ENCODE measurements around the gene ARHGEF7.

ARHGEF7 gene

DNA sequence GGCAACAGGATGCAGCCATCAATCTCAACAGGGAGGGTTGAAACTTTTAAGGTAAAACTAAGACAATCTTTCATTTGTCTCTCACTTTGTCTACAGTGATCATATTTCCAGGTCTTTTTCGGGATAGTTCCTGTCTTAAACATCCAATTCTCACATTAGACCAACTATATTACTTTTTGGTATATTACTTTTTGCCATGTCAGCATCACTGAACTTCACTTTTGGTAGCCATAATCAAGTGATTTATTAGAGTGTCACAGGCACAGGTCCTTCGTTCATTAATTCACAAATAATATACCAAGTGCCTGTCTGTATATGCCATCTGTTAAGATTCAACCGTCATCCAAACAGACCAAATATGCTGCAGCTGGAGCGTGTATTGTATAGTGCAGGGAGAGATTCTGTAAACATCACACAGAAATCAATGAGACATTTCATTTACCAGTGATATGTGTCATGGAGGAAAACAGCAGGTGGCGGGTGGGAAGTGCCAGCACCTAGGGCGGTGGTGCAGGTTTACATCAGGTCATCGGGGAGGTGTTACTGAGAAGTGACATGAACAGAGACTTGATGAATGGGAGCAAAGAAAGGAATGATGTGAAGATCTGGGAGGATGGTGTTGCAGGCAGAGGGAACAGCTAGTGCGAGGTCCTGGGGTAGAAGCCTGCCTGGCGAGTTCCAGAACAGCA, 24.9 kb downstream of the ARHGEF7 start:
- no peak for DNase-seq (ENCODE audit: low read depth)

DNA sequence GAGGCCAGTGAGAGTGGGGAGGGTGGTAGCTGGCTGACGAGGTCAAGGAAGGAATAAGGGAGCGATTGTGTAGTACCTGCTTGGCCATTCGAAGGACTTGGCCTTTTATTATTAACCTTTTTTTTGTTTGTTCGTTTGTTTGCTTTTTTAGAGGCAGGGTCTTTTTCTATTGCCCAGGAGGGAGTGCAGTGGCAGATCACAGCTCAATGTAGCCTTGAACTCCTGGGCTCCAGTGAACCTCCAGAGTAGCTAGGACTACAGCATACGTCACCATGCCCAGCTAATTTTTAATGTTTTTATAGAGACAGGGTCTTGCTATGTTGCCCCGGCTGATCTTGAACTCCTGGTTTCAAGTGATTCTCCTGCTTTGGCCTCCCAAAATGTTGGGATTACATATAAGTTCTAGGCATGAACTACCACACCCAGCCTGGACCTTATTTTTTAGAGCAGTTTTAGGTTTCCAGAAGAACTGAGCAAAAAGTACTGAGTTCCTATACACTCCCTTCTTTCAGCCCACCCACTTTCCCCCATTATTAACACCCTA, 25.5 kb downstream of the ARHGEF7 start:
- no peak for DNase-seq (ENCODE audit: low read depth)

DNA sequence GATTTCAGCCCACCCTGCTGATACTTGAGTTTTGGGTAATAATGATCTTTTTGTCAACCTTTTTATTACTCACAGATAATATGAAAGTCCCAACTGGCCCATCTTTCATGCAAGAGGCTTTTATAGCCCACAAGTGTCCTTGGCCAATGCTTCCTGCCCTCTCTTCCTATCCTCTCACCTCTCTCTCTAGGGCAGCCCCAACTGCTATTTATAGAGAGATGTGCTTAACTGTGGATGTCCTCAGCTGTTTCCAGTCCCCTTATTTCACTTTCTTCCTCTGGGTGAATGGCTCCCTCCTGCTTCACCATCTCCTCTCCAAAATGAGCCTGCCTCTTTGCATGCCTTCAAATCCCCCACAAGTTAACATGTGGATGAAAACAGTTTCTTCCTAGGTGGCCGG, 27.4 kb downstream of the ARHGEF7 start:
- no peak for DNase-seq (ENCODE audit: low read depth)

DNA sequence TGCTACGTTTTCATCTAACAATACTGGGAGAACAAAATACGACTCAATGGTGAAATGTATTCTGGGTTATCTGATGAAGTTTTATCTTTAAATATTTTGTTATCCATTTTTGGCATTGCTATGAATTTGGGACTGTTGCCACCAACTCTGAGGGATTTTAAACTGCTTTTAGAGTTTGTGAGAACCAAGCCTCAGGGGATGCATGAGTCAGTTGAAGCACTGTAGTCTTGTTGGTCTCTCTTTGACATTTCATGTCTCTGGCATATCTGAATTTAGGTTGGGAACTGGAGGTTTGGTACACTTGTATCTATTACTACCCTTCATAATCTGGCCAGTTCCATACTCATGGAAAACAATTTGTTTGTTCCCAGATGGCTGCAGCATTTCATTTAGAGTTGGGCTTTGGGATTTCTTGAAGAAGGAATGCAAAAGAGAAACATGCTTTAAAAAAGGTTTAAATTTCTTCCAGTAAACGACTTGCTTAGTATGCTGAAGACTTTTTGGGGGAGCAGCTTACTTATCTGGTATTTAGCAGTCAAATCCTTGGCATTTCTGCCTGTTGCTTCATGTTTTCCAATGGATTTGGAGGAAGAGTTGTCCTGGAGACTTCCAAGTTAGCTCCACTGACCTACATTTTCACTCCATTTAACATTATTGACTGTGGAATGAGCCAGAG, 28.9 kb downstream of the ARHGEF7 start:
- DNase-seq (ENCODE audit: low read depth), result no peak

DNA sequence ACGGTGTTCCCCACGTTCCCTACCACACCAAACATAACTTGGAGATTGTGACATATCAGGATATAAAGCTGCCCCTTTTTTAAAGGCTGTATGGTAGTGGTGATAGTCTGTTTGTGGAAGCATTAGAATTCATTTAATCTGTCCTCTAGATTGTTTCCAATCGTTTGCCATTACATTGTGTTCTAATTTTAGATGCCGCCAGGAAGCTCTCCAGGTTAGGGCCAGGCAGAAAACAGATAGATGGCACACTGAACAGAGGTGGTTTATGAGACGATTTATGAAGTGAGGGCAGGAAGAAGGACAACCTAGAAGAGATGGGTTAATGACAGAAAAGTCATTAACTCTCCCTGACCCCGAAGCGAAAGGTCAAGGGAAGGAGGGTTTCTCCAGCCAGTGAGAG, 30.0 kb downstream of the ARHGEF7 start:
- no peak for DNase-seq (ENCODE audit: low read depth)

DNA sequence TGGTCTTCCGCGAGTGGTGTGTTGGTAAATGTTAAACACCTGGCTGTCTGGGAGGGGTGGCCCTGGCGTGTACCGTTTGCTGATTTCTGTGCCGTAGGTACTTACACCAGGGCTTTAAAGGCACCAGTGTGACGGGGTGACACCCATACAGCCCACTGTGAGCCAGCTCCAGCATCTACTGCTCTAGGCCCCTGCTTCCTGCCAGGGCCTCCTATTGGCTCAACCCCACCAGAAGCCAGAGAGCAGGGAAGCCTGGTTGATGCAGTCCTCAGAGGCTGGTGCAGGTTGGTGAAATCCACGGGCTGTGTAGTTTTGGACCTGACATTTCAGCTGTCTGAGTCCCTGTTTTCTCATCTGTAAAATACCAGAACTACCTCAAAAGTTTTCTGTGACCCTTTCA, 30.4 kb downstream of the ARHGEF7 start:
- DNase-seq (ENCODE audit: low read depth), result no peak

DNA sequence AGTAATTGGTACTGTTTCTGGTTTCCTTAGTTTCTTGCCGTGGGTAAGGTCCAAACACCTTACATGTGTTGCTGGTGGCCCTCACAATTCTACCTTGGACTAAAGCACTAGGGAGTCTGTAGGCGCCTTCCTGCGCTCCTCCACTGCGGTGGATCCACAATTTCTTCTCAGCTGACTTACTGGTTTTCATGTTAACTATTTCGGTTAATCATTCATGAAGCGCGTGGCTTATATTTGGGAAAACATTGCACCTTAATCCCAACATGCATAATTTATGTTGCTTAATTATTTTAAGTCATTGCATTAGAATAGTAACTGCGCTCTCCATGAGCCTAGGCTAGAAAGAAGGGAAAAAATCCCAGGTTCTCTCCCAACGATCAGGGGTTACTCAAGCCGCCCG, 37.7 kb downstream of the ARHGEF7 start:
- no peak for DNase-seq (ENCODE audit: low read depth)

DNA sequence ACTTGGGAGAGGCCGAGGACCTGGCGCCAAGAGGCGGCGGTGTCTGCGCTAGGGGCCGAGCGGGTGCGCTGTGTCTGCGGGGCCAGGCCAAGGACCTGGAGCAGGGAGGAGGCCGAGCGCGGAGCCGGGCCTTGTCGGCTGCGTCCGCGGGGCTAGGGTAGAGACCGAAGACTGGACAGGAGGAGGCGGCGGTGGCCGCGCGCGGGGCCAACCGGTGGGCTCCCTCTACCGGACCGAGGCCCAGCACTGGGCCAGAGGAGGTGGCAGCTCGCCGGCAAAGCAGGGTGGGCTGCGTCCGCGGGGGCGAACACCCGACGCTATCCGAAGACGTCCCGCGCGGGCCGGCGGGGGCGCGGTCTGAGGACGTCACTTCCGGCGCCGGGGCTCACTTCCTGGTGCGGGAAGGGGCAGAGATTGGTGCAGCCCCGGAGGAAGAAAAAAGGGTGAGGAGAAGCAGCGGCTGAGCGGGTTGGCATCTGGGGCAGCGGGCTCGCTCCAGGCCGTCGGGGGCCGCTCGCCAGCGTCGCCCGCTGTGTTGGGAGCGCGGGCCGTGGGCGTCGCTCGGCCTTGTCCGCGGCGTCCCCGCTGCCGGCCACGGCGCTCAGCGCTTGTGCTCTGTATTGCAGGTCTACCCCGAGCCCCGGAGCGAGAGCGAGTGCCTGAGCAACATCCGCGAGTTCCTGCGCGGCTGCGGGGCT, 38.3 kb downstream of the ARHGEF7 start:
- peak; percentile 94 for DNase-seq (ENCODE audit: low read depth)

DNA sequence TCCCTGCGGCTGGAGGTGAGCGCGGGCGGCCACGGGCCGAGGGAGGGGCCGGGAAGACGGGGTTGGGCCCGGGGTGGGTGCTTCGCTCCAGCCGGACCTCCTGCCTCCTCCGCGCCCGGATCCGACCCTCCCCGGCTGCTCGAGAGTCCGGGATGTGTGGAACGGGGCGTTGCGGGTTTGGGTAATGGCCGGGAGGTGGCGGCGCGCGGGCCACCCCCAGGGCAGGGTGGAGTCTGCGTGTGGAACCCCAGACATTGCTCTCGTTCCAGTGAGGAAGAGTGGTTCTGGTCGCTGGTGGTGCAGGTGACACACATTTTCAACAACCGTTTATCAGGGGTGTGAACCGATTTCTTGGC, 38.8 kb downstream of the ARHGEF7 start:
- no peak for DNase-seq (ENCODE audit: low read depth)

DNA sequence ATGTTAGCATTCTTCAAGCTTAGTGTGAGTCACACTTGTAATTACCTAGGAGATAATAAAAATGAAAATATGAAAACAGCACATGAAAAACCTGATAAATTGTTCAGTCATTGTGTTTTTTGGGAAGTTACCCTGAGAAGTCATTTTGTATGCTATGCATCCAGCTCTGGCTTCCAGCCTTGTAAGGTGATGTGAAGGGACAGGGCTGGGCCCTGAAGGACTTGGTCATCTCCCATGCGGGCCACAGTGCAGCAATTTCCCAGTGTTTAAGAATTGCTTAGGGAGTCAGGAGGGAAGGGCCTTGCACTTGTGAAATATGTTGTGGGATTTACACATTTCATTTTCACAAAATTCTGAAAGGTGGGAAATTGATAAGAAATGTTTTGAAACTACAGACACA, 41.3 kb downstream of the ARHGEF7 start:
- no peak for DNase-seq (ENCODE audit: low read depth)

DNA sequence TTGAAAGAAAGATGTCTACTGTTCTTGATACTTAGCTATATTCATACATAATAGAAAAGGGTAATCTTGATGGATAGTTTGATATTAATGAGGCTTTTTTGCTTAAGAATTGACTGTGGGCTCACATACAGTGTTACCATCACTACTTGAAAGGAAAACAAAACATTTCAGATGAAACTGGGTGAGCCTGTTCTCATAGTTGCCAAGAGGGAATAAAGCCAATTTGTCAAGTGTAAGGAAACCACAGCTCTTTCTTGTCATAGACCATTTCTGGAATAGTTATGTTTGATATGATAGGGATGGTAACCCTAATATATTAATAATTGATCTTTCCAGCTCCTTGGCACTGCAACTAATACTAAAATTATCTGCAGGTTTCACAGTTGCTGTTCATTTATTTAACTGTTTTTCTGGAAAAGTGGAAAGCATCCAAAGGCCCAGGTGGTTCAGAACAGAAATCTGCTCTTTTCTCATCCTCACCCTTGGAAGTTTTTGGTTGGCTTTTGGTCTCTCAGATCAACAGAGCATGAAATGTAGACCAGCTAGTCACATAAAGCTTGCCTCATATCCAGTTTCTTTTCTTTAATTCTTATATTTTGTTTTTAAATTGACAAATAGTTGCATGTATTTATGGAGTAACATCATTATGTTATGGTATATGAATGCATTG, 43.2 kb downstream of the ARHGEF7 start:
- no peak for DNase-seq (ENCODE audit: low read depth)

DNA sequence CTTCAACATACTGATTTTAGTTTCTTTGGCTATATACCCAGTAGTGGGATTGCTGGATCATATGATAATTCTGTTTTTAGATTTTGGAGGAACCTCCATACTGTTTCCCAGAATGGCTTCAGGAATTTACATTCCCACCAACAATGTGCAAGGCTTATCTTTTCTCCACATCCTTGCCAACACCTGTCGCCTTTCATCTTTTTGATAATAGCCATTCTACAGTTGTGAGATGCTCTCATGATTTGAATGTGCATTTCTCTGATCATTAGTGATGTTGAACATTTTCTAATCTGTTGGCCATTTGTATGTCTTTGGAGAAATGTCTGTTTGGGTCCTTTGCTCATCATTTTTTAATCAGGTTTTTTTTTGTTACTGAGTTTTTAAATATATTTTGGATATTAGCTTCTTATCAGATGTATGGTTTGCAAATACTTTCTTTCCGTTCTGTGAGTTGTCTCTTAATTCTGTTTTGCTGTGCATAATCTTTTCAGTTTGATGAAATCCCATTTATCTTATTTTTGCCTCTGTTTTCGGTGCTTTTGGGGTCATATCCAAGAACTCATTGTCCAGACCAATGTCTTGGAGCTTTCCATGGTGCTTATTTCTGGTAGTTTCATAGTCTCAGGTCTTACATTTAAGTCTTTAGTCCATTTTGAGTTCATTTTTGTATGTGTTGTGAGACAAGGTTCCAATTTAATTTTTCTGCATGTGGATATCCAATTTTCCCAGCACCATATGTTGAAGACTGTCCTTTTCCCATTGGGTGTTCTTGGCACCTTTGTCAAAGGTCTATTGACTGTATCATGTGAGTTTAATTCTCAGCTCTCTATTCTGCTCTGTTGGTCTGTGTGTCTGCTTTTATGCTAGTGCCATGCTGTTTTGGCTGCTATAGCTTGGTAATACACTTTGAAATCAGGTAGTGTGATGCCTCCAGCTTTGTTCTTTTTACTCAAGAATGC, 44.5 kb downstream of the ARHGEF7 start:
- no peak for DNase-seq (ENCODE audit: low read depth)

DNA sequence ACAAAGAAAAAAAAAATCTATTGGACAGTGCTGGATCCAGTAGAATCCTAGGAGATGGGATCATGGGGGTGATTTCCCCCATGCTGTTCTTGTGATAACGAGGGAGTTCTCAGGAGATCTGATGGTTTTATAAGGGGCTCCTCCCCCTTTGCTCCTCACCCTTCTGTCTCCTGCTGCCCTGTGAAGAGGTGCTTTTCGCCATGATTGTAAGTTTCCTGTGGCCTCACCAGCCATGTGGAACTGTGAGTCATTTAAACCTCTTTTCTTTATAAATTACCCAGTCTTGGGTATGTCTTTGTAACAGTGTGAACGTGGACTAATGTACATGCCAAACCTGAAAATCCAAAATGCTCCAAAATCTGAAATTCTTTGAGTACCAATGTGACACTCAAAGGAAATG, 45.5 kb downstream of the ARHGEF7 start:
- no peak for DNase-seq (ENCODE audit: low read depth)

DNA sequence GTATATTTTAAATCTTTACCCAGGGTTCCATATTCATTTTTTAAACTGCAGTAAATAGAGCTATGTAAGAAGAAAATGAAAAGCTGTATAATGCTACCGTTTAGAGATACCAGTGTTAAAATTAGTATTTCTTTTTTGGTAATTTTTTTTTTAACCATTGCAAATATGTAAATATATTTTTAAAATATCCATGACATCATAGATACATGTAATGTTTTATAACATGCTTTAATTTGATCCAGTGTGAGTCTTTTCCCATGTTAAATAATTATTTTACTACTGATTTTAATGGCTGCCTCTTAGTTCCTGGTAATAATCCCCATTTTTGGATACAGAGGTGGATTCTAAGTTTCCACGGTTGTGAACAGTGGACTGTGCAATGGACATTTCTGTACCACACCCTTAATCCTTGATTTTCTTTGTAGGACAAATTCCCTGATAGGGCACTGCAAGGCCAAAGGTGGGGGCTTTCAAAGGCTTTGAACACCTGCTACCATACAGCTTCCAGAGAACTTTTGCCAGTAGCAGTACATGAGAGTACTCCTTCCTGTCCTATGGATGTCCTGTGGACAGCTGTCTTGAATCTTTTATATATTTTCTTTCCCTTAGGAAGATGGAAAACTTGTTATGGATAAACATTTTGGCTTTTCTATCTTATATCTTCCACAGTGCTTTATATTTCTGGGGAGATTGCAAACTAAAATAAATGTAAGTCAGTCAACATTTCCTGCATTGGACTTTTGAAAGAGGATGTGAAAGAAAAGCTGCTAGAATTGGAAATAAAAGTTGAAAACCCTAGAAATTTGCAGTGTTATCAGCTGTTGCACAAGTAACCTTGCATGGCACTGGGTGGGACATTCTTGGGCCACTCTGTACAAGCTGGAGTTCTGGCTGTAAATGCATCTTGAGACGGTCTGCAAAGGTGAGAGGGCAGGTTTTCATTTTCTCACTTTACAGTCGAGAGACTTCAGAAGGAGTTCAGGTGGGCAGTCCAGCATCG, 46.8 kb downstream of the ARHGEF7 start:
- no peak for DNase-seq (ENCODE audit: low read depth)

DNA sequence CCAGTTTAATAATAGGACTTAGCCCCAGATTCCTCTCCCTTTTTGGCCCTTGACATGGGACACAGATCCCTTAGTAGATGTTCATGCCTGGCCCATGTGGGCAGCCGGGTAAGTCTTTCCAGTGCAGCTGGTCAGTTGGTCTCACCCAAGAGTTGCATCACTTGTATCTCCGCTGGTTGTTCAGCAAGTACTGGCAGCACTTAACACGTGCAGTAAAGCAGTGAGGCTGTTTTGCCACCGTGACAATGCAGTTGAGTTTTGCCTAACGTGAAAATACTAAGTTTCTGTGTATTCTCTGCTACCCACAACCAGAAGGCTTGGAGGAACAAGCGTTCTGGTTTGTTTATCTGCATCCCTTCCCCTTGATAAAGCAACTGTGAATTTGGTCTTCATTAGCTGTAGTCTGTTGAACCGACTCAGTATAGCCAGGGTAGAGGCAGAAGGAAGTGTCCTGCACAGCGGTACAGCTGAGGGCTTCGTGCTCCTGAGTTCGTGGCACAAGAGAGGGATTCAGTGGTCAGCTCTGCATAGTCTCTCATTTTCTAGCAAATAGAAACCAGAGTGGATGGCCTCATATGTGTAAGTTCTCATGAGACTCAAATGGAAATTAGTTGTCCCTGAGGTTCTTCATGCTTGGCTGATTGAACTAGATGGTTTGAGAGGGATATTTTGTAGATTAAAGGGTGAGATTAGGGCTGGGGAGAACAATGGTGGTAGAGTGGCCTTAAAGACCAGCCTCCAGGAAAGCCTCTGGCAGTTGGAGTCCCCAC, 50.3 kb downstream of the ARHGEF7 start:
- no peak for DNase-seq (ENCODE audit: low read depth)

DNA sequence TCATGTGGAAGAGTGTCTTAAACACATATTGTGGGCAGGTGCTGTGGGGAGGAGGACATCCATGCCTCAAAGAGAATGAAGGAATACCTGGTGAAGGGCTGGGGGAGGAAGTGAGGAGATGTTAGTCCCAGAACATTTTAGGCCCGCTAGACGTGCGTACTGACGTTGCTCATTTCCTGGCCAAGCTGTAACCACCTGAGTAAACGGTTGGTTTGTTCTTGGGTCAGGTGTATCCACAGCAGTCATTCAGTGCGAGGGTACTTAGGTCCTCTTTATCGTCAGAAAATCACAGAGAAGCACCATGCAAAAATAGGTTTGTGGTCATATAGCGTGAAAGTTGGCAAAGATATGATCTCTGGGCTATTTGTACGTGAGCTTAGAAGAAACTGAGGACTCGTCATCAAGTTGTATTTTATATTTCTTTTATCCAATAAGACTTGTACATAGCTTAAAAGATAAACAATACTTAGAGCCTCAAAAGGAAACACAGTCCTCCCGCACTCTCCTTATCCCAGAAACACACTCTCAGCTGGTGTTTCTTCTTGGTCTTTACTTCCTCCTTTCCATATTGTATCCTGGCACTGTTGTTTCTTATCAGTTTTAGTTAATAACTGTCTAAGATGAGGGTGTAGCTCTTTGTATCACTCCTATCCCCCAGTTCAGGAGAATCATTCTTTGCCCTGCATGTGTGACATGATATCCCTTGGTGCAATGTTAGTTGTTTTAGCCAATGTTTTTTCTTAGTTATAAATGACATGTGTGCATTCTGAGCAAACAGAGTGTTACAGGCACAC, 52.0 kb downstream of the ARHGEF7 start:
- no peak for DNase-seq (ENCODE audit: low read depth)

DNA sequence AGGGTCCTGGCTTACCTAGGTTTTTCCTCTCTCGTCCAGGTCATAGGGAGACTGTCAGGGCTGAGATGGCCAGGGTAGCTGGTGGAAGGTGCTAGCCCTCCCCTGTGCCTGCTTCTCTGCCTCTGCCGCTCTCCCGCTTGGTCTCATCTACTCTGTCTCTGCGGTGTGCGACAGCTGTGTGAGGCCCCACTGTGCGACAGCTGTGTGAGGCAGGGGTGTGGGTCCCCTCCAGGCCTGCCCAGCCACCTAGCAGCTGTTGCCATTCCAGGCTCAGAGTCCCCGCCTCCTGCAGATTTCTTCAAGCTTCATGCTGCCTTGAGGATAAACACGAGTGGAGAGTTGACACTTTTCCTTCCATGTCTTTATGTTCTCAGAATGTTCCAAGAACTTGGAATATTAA, 53.0 kb downstream of the ARHGEF7 start:
- DNase-seq (ENCODE audit: low read depth), result no peak

DNA sequence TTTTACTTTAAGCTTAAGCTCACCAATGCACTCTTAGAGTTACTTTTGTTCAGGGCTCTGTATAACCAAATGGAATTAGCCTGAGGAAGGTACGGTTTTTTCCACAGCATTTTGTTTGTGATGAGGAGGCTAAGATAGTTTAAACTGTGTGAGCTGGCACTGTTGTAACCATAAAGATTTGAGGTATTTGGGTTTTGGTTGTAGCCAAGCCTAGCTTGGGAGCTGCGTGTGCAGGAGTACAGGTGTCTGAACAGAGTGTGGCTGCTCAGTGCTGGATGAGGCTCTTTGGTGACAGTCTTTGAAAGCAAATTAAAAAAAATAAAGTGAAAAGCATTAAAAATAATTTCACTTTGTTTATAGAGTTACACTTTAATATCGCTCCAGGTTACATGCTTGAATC, 56.0 kb downstream of the ARHGEF7 start:
- no peak for DNase-seq (ENCODE audit: low read depth)

DNA sequence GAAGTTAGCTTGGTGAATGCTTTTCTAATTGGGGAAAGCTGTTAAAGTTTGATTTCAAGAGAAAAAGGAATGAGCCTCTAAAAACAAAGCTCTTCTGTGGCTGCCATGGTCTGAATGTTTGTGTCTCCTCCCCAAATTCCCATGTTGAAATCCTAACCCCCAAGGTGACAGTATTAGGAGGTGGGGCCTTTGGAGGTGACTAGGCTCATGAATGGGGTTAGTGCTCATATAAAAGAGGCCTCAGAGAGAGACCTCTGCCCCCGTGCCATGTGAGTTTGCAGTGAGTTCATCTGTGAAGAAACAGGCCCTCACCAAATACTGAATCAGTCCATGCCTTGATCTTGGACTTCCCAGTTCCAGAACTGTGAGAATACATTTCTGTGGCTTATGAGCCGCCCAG, 56.5 kb downstream of the ARHGEF7 start:
- DNase-seq (ENCODE audit: low read depth), result no peak
